Activated naive CD8-positive, alpha-beta T cell treated with anti-CD3 and anti-CD28 coated beads, Interleukin-2, amount 10 ng/mL, durations not matched to agents 7 days and 5 days (primary cell): ENCODE results near the gene DTNB. TPM values are rescaled to one million over a fixed set of nuclear protein-coding genes. Genes with fewer than 3 reads are reported as not detected.
"Not testable (repeated sequence)": the region's sequence is repeated elsewhere in the genome, so short reads cannot be mapped to it uniquely, and the experiment has no call there.

Experiments used
- ATAC-seq: fragments of 150-1000 bp; cut with Tn5 transposase; one replicate; pipeline ENCODE4 v1.10.0; 2021; ENCODE audit warnings: low read depth, moderate library complexity
- POLR2A ChIA-PET: fragments of 350-600 bp; sonication (Branson Sonifier 250); formaldehyde crosslinking; loops from one replicate; lab custom pipeline; 2021; ENCODE audit warnings: antibody characterized with exemption; lab: Charles Lee
- DNase-seq: peaks from one replicate; pipeline ENCODE4 v3.0.0; 2021
- H3K27ac Mint-ChIP-seq: one replicate; pipeline ENCODE4 v1.8.0; 2022; ENCODE audit warnings: mild to moderate bottlenecking, mixed read lengths
- H3K27me3 Mint-ChIP-seq: one replicate; pipeline ENCODE4 v1.8.0; 2022; ENCODE audit warnings: mild to moderate bottlenecking, moderate library complexity, mixed read lengths
- H3K36me3 Mint-ChIP-seq: one replicate; pipeline ENCODE4 v1.8.0; 2021; ENCODE audit warnings: mild to moderate bottlenecking, mixed read lengths
- H3K4me1 Mint-ChIP-seq: one replicate; pipeline ENCODE4 v1.8.0; 2021; ENCODE audit warnings: mixed read lengths
- H3K4me3 Mint-ChIP-seq: one replicate; pipeline ENCODE4 v1.8.0; 2022; ENCODE audit warnings: mild to moderate bottlenecking, moderate library complexity, mixed read lengths
- H3K9me3 Mint-ChIP-seq: one replicate; pipeline ENCODE4 v1.8.0; 2021; ENCODE audit warnings: mixed read lengths
- total RNA-seq, 2 experiments: library from RNA; stranded (reverse); gene quantifications; one replicate each; pipeline ENCODE4 v1.2.3, GENCODE V29; 2021

Gene DTNB
- total RNA-seq, 2 experiments from 2014 or later, result 36.7 to 38.3 TPM

DNA sequence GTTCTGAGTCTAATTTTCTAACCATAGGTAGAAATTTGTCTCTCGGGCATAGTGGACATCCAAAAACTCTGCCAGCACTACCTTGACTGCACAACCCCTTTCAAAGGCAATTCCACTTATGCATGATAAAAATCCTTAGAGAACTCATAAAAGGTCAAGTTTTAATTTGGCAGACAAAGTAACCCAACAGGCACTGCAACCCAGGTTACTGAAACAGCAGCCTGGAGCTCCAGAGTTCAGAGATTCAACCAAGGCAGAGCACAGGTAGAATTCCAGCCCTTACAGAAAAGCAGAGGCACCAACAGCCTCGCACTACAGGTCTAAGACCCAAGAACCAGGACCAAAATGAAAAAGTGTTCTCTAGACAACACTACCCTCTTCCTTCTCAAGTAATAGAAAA is 1.8 kb downstream of the DTNB start:
- POLR2A ChIA-PET, result interaction anchor here (0.7 to 1.4 kb wide), 3 partner anchors 25 to 162 kb away, joined by 3 to 9 read pairs (median 4); no protein-coding TSS in a partner anchor
- H3K27ac Mint-ChIP-seq, result peak overlapping the region; percentile 19
- ATAC-seq, result no peak

DNA sequence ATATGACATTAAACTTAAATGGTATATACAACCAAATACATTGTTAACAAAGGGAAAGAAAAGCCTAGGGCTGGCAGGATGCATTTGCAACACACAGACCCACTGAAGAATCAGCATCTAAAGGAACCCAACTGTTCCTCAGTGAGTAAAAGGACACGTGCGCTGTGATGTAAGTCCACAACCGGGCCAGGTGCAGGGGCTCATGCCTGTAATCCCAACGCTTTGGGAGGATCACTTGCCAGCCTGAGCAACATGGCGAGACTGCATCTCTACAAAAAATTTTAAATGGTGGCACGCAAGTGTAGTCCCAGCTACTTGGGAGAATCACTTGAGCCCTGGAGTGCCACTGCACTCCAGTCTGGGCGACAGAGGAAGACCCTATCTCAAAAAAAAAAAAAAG is 3.9 kb downstream of the DTNB start:
- POLR2A ChIA-PET, result no interaction called here
- no peak for ATAC-seq

More for the DNA sequence above, 1.8 kb downstream of the DTNB start:
- no peak for DNase-seq
- Mint-ChIP-seq H3K4me3 (peak overlapping the region; percentile 86), H3K36me3 (no peaks in the 10 kb centered on the region), H3K9me3 (no peaks in the 10 kb centered on the region), H3K4me1 (peaks cover 22% of the 10 kb centered on the region), H3K27me3 (peaks cover 21% of the 10 kb centered on the region)

DNA sequence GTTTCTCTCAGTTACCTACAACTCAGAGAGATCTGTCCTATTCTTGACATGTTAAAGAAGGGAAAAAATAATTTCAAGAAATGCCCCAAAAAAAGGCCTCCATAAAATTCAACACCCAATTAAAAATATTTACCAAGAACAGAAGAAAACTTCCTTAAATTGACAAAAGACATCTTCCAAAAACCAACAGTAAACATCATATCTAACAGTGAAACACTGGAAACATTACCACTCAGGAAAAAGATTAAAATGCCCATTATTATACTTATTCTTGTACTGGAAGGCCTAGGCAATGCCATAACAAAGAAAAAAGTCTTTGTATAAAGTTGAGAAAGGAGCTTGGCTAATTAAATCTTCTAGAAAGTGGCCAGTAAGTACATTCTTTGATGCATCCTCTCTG is 7.2 kb downstream of the DTNB start:
- POLR2A ChIA-PET, result interaction anchor here (0.6 to 0.7 kb wide), 3 partner anchors 352 to 441 kb away, joined by 3 read pairs; no protein-coding TSS in a partner anchor
- Mint-ChIP-seq H3K4me1 (peaks cover 11% of the 10 kb centered on the region), H3K27me3 (peaks cover 2% of the 10 kb centered on the region), H3K4me3 (no peak overlapping the region), H3K9me3 (no peaks in the 10 kb centered on the region), H3K36me3 (no peaks in the 10 kb centered on the region), H3K27ac (no peak overlapping the region)
- DNase-seq, result no peak
- ATAC-seq, result no peak

More for the DNA sequence above, 3.9 kb downstream of the DTNB start:
- Mint-ChIP-seq H3K4me3 (no peak overlapping the region), H3K27me3 (peaks cover 6% of the 10 kb centered on the region), H3K36me3 (no peaks in the 10 kb centered on the region), H3K4me1 (peaks cover 20% of the 10 kb centered on the region), H3K27ac (no peak overlapping the region), H3K9me3 (no peaks in the 10 kb centered on the region)
- DNase-seq, result no peak

DNA sequence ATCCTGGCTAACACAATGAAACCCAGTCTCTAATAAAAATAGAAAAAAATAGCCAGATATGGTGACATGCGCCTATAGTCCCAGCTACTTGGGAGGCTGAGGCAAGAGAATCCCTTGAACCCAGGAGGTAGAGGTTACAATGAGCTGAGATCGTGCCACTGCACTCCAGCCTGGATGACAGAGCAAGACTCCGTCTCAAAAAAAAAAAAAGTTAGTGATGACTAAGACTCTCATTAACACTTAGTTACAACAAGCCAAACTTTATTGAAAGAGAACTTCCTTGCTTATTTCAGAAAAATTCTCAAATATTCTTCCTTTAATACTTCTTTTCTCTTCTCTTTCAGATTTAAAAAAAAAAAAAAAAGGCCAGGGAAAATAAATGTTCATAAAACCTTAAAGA is 7.9 kb downstream of the DTNB start:
- H3K36me3 Mint-ChIP-seq, DNase-seq, H3K4me3 Mint-ChIP-seq, H3K27me3 Mint-ChIP-seq, H3K9me3 Mint-ChIP-seq, ATAC-seq, H3K27ac Mint-ChIP-seq: not testable (repeated sequence)
- POLR2A ChIA-PET, result interaction anchor here (0.7 kb wide), 2 partner anchors 351 to 435 kb away, joined by 3 read pairs; no protein-coding TSS in a partner anchor
- H3K4me1 Mint-ChIP-seq, result peaks cover 11% of the 10 kb centered on the region

DNA sequence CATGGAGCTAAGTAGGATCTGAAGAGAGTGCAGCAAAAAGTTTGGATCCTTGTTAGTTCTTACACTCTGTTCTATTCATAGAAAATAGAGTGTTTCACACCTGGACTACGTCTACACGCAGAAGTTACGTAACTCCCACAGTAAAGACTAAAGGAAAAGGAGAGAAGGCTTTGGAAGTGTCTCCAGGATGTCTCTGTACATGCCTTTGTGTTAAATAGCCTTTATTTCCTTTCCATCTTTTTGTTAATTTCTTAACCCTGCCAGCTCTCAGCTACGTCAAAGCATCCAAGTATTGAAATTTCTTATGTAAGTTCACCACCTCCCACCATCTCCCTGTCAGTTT is 8.4 kb downstream of the DTNB start:
- POLR2A ChIA-PET, result no interaction called here
- Mint-ChIP-seq H3K9me3 (no peaks in the 10 kb centered on the region), H3K27me3 (no peaks in the 10 kb centered on the region), H3K27ac (no peak overlapping the region), H3K4me3 (no peak overlapping the region), H3K4me1 (peaks cover 10% of the 10 kb centered on the region), H3K36me3 (no peaks in the 10 kb centered on the region)
- ATAC-seq (no peak), DNase-seq (no peak)

DNA sequence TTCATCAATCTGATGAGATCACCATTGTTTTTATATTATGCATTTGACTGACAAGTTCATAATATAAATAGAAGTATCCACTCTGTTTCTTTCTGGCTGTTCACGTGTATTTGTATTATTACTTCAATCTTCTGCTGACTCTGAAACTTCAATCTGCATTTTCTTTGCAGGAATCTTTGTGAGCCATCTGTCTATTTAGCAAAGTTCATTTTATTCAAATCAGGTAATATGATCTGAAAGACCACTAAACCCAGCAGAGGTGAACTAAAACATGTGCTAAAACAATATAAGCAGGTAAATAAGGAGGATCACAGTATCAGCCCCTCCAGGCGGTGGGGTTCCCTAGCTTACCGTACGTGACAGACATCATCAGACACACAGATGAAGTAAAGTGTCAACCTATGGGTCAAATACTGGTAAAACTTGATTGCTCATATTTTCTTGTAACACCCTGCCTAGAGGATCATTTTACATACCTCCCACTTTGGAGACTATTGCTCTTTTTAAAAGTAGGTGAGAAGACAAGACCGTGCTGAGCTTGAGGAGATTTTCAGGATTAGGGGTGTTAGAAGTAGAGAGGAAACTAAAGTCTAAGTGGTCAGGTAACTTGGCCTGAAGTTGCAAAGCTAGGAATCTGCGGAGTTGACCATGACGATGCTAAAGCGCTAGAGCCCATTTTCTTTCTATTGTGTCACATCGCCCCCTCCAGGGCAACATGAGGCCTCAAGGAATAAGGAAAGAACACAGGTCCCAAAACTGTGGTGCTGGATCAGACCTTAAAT is 9.0 kb downstream of the DTNB start:
- Mint-ChIP-seq H3K27ac (no peak overlapping the region), H3K4me3 (peak overlapping the region; percentile 7), H3K9me3 (no peaks in the 10 kb centered on the region), H3K4me1 (peaks cover 10% of the 10 kb centered on the region), H3K36me3 (no peaks in the 10 kb centered on the region), H3K27me3 (peaks cover 2% of the 10 kb centered on the region)
- ATAC-seq, result no peak
- no peak for DNase-seq
- POLR2A ChIA-PET, result no interaction called here

DNA sequence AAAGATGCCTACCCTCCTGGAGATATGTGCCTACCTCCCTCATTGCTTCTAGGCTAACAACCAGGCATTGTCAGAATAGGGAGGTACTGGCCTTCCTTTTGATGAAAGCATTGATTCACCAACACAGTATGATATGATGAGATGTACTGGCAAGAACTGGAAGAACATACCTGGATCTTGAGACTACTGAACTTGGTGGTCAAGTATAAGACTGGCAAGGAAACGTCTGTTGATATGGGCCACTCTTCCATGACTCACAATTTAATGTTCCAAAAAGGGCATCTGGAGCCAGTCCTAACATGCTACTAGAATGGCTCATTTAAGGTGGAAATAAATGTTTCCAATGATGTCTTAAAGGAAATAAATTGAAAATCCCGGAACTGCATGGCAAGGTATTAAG is 18.1 kb downstream of the DTNB start:
- DNase-seq (no peak), ATAC-seq (no peak)
- Mint-ChIP-seq H3K36me3 (peaks cover 12% of the 10 kb centered on the region), H3K9me3 (peaks cover 1% of the 10 kb centered on the region), H3K27ac (no peak overlapping the region), H3K27me3 (peaks cover 2% of the 10 kb centered on the region), H3K4me3 (no peak overlapping the region), H3K4me1 (peaks cover 12% of the 10 kb centered on the region)
- POLR2A ChIA-PET, result no interaction called here

DNA sequence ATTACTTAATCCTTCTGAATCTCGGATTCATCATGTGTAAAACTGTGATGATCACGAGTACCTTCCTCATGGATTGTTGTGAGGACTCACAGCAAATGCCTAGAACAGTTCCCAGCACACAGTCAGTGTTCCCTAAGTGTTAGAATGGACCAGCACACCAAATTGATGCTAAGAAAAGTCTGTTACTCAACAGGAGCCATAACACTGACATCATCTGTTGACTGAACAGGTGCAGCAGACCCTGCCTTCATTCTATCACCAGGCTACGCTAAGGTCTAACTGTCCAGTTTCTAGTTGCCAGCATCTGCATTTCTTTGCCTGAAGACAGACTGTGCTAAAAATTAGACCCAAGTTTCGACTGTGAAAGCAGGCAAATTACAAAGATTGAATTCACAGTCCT is 18.6 kb downstream of the DTNB start:
- POLR2A ChIA-PET, result no interaction called here
- Mint-ChIP-seq H3K4me1 (peaks cover 12% of the 10 kb centered on the region), H3K9me3 (peaks cover 1% of the 10 kb centered on the region), H3K27me3 (peaks cover 2% of the 10 kb centered on the region), H3K27ac (no peak overlapping the region), H3K4me3 (no peak overlapping the region), H3K36me3 (peaks cover 16% of the 10 kb centered on the region)
- ATAC-seq (no peak), DNase-seq (no peak)

DNA sequence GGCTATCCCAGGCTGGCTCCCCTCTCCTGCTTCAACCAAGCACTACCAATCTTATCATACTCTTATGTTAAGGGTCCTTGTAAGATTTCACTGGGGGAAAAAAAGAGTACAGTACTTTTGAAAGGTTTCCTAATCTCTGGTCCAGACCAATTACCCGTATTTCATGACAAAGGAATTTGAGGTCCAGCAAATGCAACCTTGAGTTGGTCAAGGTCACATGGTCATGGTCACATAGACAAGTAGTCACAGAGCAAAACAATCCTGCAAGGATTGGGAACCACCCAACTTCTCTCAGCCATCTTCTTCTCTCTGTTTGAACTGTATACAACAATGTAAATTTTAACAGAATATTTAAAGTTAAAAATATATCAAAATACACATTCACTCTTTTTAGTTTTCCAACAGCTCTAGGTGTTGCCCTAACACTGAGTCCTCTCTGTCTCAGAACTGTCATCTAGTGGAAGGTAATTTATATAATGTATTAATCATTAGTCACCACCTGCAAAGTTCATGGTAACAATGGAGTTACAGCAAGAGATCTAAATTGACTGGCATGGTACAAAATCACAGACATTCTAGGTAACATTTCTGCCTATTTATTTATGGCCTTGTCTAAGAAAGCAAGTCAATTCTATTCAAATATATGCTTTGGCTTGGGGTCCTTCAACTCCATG is 21.5 kb downstream of the DTNB start:
- ATAC-seq (no peak), DNase-seq (no peak)
- Mint-ChIP-seq H3K4me1 (peaks cover 5% of the 10 kb centered on the region), H3K4me3 (no peak overlapping the region), H3K27me3 (no peaks in the 10 kb centered on the region), H3K9me3 (no peaks in the 10 kb centered on the region), H3K27ac (no peak overlapping the region), H3K36me3 (peaks cover 17% of the 10 kb centered on the region)
- POLR2A ChIA-PET, result no interaction called here

DNA sequence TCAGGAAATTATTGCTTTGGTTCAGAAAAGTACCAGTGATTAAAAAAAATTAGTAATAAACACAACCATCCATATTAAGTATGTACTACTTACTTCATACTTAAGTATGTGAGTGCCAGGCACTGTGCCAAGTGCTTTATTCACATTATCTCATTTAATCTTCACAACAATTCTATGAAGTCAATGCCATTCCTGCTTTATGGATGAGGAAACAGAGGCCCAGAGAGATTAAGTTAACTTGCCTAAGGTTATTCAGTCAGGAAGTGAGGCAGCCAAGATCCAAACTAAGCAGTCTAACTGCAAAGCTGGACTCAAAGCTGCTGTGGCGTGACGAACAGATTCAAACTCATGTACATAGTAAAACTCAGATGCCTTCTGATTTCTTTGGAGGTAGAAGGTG is 22.3 kb downstream of the DTNB start:
- no peak for DNase-seq
- H3K27ac Mint-ChIP-seq, result no peak overlapping the region
- ATAC-seq, result no peak
- POLR2A ChIA-PET, result no interaction called here
- no peaks in the 10 kb centered on the region for H3K9me3 Mint-ChIP-seq
- H3K27me3 Mint-ChIP-seq, result no peaks in the 10 kb centered on the region
- H3K4me1 Mint-ChIP-seq, result no peaks in the 10 kb centered on the region
- H3K36me3 Mint-ChIP-seq, result peaks cover 13% of the 10 kb centered on the region
- no peak overlapping the region for H3K4me3 Mint-ChIP-seq

DNA sequence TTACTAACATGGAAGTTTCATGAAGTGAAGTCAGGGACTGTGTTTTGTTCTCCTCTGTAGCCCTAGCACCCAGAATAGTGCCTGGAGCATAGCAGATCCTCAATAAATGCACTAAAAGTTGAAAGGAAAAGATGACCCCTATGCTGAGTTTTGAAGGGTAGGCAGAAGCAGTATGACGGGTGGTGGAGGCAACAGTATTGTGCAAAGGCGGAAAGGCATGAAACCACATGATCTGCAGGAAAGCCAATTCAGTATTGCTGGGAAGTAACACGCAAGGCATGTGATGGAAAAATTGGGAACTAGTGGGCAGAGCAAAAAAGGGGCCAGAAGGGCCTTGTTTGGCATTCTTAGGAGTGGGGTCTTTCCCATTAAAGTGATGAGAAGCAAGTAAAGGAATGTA is 23.1 kb downstream of the DTNB start:
- H3K4me3 Mint-ChIP-seq, result no peak overlapping the region
- no peak overlapping the region for H3K27ac Mint-ChIP-seq
- ATAC-seq (no peak), DNase-seq (no peak)
- POLR2A ChIA-PET, result no interaction called here
- H3K36me3 Mint-ChIP-seq, result peaks cover 13% of the 10 kb centered on the region
- no peaks in the 10 kb centered on the region for H3K9me3 Mint-ChIP-seq
- no peaks in the 10 kb centered on the region for H3K4me1 Mint-ChIP-seq
- no peaks in the 10 kb centered on the region for H3K27me3 Mint-ChIP-seq

DNA sequence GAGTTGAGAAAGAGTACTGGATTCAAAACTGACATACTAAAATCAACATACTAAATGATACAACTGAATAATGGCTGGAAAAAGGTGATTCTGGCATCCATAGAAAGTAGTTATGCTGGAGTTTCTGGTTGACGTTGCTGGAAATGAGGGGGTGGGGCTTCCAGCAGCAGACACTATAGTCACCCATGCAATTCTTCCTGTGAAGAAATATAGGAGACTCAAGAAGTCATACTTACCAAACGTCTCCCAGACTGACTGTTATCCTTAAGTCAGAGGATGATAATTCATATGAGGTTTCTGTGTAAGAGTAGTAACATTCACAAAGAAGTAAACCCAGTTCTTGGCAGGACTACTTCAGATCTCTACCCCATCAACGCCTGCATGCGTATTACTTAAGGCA is 23.6 kb downstream of the DTNB start:
- POLR2A ChIA-PET, result no interaction called here
- no peaks in the 10 kb centered on the region for H3K4me1 Mint-ChIP-seq
- no peaks in the 10 kb centered on the region for H3K9me3 Mint-ChIP-seq
- ATAC-seq (no peak), DNase-seq (no peak)
- no peak overlapping the region for H3K27ac Mint-ChIP-seq
- H3K27me3 Mint-ChIP-seq, result no peaks in the 10 kb centered on the region
- H3K36me3 Mint-ChIP-seq, result peaks cover 13% of the 10 kb centered on the region
- no peak overlapping the region for H3K4me3 Mint-ChIP-seq

DNA sequence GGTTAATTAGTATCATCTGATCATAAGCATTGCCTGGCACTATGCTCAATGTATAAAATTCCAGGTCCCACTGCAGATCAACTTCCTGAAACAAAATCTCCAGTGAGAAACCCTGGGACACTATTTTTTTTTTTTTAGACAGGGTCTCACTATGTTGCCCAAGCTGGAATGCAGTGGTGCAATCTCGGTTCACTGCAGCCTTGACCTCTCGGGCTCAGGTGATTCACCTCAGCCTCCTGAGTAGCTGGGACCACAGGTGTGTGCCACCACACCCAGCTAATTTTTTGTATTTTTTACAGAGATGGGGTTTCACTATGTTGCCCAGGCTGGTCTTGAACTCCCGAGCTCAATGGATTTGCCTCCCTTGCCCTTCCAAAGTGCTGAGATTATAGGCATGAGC is 31.1 kb downstream of the DTNB start:
- Mint-ChIP-seq H3K4me1 (peaks cover 6% of the 10 kb centered on the region), H3K27ac (no peak overlapping the region), H3K9me3 (no peaks in the 10 kb centered on the region), H3K36me3 (peaks cover 16% of the 10 kb centered on the region), H3K4me3 (no peak overlapping the region), H3K27me3 (no peaks in the 10 kb centered on the region)
- ATAC-seq (no peak), DNase-seq (no peak)
- POLR2A ChIA-PET, result no interaction called here

DNA sequence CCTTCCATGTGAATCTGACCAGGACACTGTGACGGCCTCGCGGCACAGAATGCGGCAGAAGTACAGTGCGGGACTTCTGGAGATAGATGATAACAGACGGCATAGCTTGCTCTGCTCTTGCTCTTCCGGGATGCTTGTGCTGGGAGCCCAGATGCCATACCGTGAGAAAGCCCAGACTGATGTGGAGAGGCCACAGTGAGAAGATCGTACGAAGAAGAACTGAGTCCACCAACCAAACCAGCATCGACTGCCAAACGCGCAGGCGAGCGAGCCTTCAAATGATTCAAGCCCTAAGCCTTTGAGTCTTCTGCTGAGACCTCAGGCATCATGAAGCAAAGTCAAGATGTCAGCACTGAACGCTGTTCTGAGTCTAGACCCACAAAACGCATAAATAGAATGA is 33.7 kb downstream of the DTNB start:
- POLR2A ChIA-PET, result no interaction called here
- no peak for ATAC-seq
- no peaks in the 10 kb centered on the region for H3K27me3 Mint-ChIP-seq
- H3K4me3 Mint-ChIP-seq, result no peak overlapping the region
- DNase-seq, result no peak
- H3K27ac Mint-ChIP-seq, result no peak overlapping the region
- H3K36me3 Mint-ChIP-seq, result peaks cover 19% of the 10 kb centered on the region
- H3K4me1 Mint-ChIP-seq, result peaks cover 6% of the 10 kb centered on the region
- no peaks in the 10 kb centered on the region for H3K9me3 Mint-ChIP-seq
